Glomerular visceral epithelial cell (primary cell): ENCODE data around the gene ZPR1.
"Not testable (repeated sequence)": the region's sequence is repeated elsewhere in the genome, so short reads cannot be mapped to it uniquely, and the experiment has no call there.

Source experiments
- DNase-seq: peaks from one replicate; pipeline ENCODE4 v3.0.0-alpha.2; 2016; ENCODE audit errors: extremely low spot score

The ZPR1 gene, protein sequence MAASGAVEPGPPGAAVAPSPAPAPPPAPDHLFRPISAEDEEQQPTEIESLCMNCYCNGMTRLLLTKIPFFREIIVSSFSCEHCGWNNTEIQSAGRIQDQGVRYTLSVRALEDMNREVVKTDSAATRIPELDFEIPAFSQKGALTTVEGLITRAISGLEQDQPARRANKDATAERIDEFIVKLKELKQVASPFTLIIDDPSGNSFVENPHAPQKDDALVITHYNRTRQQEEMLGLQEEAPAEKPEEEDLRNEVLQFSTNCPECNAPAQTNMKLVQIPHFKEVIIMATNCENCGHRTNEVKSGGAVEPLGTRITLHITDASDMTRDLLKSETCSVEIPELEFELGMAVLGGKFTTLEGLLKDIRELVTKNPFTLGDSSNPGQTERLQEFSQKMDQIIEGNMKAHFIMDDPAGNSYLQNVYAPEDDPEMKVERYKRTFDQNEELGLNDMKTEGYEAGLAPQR

DNA sequence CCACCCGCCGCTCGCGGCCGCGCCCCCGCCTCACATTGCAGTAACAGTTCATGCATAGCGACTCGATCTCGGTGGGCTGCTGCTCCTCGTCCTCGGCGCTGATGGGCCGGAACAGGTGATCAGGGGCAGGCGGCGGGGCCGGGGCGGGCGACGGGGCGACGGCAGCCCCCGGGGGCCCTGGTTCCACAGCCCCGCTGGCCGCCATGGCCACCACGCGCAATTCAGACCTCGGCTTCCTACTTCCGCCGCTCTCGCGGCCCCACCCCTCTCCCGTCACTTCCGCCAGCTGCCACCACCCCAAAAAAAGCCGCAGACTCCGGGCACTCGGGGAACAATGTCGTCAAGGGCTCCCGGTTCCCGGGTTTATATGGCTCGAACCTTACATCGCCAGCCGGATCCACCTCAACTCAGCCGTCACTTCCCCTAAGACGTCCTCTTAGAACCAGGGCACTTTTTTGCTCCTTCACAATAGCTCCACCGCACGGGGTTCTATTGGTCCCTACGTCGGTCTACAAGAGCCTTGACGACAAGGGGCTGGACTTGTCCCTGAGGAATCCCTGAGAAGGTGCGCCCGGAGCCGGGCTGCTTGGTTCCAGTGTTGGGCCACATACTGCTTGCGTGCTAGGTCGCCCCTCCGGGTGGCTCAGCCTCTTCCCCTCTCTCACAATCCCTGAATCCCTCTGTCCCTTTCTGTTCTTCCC lies at the start of gene ZPR1:
Gene ZPR1 (minus strand): TSS at position 238 of the 701 bp plus-strand sequence. CDS start 33 bp downstream, at position 205.
- peak; percentile 63 for DNase-seq

DNA sequence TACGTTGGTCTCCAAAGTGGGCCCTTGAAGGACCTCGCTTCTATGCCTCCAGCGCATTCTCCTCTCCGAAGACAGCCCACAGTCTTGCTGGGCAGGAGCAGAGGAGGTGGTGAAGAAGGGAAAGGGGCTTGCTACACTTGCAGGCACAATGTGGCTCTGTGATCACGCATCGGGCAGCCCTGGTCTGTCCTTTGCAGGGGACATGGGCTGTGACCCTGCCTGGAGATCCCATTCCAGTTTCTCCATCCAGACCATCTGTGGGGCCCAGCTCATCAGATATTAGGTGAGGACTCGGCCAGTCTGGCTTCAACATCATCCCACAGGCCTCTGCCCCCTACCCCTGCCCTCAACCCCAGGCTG lies 48.8 kb upstream of the ZPR1 start:
- no peak for DNase-seq

DNA sequence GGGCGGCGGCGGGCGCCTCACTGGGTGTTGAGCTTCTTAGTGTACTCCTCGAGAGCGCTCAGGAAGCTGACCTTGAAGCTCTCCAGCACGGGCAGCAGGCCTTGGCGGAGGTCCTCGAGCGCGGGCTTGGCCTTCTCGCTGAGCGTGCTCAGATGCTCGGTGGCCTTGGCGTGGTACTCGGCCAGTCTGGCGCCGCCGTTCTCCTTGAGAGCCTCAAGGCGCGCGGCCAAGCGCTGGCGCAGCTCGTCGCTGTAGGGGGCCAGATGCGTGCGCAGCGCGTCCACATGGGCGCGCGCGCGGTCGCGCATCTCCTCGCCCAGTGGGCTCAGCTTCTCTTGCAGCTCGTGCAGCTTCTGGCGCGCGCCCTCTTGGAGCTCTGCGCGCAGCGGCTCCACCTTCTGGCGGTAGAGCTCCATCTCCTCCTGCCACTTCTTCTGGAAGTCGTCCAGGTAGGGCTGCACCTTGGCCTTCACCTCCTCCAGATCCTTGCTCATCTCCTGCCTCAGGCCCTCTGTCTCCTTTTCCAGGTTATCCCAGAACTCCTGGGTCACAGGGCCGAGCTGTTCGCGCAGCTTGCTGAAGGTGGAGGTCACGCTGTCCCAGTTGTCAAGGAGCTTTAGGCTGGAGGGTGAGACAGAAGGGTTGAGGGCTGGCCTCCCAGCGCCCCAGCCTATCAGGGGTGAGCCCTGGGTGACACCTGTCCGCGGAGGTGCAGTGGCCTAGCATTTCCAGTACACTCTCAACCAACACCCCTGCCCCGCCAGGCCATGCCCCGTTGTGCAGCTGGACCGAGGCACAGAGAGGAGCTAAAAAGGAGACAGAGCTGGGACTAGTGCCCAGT lies 48.2 kb upstream of the ZPR1 start:
- DNase-seq: peak; percentile 92

DNA sequence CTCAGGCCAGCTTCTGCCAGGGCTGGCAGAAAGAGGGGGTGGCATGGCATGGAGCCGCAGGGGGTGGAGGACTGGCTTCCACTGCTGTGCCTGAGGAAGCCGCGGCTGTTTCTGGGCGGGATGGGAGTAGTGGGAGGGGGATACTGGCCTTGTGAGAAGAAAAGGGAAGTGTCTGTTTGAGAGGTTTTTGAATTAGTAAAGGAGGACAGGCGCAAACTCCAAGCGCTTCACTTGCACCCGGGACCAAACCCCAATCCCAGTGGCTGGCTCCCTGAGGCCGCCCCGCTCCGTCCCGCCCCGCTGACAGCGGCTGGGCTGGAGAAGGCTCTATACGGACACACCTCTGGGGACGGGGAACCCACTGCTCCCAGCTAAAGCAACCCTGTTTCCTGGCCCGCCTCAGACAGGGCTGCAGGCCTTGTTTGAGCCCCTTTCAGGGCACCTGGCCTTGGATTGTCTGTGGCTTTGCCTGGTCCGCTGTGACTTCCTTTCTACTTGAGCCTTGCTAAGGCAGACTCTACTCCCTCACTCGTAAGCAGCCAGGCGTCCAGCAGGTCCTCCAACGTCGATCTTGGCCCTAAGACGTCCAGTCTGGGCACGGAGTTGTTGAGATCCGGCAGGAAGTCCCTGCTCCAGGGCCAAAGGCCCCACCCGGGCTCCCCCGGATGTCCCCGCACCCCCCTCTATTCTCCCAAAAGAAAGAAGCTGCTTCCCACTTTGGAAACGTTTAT lies 47.4 kb upstream of the ZPR1 start:
- no peak for DNase-seq

DNA sequence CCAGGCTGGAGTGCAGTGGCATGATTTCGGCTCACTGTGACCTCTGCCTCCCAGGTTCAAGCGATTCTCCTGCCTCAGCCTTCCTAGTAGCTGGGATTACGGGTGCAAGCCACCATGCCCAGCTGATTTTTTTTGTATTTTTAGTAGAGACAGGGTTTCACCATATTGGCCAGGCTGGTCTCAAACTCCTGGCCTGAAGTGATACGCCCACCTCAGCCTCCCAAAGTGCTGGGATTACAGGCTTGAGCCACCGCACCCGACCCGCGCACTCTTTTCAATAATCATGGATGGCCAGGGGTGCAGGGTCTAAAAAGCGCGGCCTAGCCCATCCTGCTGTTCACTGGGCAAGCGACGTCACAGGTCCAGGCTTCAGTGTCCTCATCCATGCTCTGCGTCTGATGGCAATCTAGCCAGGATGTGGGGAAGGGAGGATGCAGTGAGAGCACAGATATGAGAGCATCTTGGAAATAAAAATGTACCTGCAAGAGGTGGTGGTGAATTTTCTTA lies 46.8 kb upstream of the ZPR1 start:
- not testable (repeated sequence) for DNase-seq

DNA sequence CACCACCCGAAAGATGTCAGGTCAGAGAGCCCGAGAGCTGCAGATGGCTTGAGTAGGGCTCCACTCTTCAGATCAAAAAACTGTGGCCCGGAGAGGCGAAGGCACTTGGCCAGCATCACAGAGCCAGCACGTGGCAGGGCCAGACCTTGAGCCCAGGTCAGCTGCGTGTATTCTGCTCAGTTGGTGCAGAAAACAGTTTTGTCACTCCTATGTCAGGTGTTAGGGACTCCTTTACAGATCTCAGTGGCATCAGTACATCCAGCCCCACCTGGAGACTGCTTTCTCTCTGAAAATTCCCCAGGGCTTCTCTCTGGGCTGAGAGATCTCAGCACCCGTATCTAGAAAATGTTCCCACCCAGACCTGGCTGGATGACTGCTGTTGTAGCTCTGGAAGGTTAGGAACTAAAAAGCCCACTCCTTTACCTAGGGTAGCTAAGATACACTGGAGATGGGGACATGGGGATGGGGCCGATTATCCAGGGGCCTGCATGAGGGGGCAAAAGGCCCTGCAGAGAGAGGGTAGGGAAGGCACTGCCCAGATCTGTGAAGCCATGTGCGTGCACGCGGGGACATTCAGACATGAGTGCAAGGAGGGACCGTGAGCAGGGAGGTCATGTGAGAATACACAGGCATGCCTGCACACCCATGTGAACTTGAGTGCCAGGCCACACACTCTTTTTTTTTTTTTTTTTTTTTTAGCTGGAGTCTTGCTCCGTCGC lies 46.2 kb upstream of the ZPR1 start:
- no peak for DNase-seq

DNA sequence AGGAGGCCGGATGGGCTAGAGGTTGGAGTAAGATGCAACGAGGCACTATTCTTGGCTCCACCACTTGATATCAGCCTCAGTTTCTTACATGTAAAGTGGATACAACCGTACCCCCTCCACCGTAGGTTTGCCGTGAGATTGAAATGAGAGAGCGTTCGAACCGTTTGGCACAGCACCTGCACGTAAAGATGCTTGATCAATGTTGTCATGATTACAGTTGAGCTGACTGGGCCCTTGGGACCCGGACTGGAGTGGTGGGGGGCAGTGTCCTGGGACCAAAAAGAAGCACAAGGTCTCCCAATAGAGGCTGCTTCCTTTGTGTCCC lies 45.6 kb upstream of the ZPR1 start:
- DNase-seq: no peak

DNA sequence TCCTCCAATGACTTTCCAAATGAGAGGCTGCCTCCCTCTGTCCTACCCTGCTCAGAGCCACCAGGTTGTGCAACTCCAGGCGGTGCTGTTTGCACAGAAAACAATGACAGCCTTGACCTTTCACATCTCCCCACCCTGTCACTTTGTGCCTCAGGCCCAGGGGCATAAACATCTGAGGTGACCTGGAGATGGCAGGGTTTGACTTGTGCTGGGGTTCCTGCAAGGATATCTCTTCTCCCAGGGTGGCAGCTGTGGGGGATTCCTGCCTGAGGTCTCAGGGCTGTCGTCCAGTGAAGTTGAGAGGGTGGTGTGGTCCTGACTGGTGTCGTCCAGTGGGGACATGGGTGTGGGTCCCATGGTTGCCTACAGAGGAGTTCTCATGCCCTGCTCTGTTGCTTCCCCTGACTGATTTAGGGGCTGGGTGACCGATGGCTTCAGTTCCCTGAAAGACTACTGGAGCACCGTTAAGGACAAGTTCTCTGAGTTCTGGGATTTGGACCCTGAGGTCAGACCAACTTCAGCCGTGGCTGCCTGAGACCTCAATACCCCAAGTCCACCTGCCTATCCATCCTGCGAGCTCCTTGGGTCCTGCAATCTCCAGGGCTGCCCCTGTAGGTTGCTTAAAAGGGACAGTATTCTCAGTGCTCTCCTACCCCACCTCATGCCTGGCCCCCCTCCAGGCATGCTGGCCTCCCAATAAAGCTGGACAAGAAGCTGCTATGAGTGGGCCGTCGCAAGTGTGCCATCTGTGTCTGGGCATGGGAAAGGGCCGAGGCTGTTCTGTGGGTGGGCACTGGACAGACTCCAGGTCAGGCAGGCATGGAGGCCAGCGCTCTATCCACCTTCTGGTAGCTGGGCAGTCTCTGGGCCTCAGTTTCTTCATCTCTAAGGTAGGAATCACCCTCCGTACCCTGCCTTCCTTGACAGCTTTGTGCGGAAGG lies 44.8 kb upstream of the ZPR1 start:
- DNase-seq: no peak

DNA sequence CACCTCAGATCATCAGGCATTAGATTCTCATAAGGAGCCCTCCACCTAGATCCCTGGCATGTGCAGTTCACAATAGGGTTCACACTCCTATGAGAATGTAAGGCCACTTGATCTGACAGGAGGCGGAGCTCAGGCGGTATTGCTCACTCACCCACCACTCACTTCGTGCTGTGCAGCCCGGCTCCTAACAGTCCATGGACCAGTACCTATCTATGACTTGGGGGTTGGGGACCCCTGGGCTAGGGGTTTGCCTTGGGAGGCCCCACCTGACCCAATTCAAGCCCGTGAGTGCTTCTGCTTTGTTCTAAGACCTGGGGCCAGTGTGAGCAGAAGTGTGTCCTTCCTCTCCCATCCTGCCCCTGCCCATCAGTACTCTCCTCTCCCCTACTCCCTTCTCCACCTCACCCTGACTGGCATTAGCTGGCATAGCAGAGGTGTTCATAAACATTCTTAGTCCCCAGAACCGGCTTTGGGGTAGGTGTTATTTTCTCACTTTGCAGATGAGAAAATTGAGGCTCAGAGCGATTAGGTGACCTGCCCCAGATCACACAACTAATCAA lies 44.0 kb upstream of the ZPR1 start:
- no peak for DNase-seq

DNA sequence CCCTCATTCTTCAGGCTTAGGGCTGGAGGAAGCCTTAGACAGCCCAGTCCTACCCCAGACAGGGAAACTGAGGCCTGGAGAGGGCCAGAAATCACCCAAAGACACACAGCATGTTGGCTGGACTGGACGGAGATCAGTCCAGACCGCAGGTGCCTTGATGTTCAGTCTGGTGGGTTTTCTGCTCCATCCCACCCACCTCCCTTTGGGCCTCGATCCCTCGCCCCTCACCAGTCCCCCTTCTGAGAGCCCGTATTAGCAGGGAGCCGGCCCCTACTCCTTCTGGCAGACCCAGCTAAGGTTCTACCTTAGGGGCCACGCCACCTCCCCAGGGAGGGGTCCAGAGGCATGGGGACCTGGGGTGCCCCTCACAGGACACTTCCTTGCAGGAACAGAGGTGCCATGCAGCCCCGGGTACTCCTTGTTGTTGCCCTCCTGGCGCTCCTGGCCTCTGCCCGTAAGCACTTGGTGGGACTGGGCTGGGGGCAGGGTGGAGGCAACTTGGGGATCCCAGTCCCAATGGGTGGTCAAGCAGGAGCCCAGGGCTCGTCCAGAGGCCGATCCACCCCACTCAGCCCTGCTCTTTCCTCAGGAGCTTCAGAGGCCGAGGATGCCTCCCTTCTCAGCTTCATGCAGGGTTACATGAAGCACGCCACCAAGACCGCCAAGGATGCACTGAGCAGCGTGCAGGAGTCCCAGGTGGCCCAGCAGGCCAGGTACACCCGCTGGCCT lies 42.5 kb upstream of the ZPR1 start:
- no peak for DNase-seq

DNA sequence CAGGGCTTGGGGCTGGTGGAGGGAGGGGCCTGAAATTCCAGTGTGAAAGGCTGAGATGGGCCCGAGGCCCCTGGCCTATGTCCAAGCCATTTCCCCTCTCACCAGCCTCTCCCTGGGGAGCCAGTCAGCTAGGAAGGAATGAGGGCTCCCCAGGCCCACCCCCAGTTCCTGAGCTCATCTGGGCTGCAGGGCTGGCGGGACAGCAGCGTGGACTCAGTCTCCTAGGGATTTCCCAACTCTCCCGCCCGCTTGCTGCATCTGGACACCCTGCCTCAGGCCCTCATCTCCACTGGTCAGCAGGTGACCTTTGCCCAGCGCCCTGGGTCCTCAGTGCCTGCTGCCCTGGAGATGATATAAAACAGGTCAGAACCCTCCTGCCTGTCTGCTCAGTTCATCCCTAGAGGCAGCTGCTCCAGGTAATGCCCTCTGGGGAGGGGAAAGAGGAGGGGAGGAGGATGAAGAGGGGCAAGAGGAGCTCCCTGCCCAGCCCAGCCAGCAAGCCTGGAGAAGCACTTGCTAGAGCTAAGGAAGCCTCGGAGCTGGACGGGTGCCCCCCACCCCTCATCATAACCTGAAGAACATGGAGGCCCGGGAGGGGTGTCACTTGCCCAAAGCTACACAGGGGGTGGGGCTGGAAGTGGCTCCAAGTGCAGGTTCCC lies 41.8 kb upstream of the ZPR1 start, which contains the start of gene APOC3:
Gene APOC3 (plus strand): TSS at position 383 of the 659 bp plus-strand sequence. CDS start 676 bp downstream, outside the sequence.
- no peak for DNase-seq

DNA sequence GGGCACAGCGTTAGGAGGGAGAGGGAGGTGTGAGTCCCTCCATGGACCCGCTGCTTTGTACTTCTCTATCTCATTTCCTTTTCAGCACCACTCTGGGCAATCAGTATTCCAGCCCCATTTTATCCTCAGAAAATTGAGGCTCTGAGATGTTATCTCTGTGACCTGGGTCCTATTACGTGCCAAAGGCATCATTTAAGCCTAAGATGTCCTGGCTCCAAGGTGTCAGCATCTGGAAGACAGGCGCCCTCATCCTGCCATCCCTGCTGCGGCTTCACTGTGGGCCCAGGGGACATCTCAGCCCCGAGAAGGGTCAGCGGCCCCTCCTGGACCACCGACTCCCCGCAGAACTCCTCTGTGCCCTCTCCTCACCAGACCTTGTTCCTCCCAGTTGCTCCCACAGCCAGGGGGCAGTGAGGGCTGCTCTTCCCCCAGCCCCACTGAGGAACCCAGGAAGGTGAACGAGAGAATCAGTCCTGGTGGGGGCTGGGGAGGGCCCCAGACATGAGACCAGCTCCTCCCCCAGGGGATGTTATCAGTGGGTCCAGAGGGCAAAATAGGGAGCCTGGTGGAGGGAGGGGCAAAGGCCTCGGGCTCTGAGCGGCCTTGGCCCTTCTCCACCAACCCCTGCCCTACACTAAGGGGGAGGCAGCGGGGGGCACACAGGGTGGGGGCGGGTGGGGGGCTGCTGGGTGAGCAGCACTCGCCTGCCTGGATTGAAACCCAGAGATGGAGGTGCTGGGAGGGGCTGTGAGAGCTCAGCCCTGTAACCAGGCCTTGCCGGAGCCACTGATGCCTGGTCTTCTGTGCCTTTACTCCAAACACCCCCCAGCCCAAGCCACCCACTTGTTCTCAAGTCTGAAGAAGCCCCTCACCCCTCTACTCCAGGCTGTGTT lies 41.1 kb upstream of the ZPR1 start:
- DNase-seq: no peak

DNA sequence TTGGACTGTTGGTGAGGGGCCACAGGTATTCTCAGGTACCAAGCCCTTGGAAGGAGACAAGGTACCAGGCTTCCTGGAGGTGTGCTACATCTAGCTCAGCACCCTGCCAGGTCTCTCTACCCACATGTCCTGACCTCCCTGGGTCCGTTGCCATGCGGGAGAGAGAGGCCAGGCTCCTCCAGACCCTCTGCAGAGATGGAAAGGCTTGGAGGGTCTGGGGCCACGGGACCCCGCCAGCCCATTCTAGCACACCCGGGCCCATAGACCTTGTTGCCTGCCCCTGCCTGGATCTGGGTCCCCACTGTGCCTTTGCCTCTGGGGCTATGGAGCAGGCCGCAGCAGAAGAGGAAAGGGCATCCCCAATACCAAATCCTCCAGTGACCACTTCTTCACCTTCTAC lies 39.6 kb upstream of the ZPR1 start:
- DNase-seq: no peak

DNA sequence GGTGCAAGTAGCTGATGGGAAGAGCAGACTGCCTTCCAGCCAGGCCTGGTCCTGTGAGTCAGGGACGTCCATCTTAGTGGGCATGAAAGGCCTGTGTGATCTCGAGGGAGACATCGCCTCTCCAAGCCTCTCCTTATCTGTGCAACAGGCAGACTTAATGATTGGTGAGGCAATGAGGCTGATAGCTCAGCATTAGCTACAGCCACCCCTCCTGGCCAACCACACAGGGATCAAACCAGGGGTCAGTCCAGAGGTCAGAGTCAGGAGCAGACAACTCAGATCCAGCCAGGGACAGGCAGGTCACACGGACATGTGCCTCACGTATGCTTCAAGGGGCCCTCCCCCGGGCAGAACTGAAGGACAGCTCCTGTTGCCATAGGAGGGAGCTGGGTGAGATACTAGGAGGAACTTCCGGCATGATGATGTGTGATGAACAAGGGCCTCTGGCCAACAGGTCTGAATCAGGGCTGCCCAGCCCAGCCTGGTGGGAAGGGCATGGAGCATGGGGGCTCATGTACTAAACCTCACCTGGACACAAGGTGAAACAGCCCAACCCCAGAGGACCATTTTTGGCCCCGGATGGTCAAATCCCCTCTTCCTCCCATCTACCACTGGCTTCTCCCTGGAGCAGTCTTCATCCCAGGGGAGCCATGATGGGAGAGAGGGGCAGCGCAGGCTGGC lies 39.1 kb upstream of the ZPR1 start:
- DNase-seq: no peak

DNA sequence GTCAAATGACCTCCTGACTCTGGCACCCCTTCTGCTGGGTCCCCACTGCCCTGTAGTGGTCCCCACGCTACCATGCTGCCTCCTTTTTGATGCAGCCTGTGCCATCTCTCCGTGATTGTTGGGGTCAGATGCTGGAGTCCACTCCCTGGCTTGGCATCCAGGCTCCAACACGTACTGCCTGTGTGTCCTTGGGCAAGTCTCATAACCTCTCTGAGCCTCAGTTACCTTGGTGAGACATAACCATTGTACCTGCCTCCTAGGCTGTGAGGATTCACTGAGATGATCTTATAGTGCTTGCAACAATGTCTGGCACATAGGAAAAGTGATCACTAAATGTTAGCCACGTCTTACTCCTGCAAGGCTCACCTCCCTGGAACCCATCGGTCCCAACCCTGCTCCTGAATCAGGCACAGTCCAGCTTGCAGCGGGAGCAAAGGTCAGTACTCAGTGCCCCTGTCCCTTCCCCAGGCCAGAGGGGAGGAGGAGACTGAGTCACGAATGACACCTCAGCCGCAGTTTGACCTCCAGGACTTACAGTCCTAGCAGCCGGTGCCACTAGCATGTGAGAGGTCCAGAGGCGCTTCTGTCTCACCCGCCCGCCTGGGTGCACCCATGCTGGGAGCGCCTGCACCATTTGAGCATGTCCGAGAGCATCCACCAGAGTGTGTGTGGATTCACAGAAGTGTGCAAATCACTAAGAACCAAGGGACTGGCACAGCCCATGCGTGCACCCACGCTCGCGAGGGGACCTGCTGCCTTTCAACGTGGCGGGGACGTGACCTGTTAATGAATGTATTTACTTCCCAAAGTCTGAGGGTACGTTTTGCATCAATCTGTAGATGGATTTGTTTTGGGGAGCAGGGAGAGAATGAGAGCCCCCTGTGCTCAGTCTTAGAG lies 38.3 kb upstream of the ZPR1 start:
- DNase-seq: no peak
